ENCODE data around the gene PPP3R2. TPM values are rescaled to one million over a fixed set of nuclear protein-coding genes. Genes with fewer than 3 reads are reported as not detected.

The PPP3R2 gene
- total RNA-seq, 1 experiment from 2014 or later = not detected

DNA sequence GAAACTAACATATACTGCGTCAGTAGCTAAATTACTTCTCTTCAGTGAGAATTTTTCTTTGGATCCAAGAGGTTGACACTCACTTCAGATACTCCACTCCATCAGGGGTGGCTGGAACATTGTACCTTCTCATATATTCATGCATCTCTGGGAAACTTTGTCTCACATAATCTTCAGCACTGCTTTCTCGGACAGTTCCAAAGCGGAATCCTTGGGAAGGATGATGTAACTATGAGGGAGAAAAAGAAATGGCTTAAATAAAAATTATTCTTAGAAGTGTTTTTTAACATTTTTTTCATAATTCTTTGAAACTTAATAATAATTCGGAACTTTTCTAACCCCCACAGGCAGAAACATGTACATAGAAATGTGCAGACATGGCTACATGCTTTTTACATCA, 33.4 kb upstream of the PPP3R2 start:
- Mint-ChIP-seq H3K4me1 (no peaks in the 10 kb centered on the region), H3K4me3 (no peak overlapping the region), H3K9me3 (no peaks in the 10 kb centered on the region), H3K27ac (no peak overlapping the region), H3K36me3 (no peaks in the 10 kb centered on the region), H3K27me3 (ENCODE audit: low read depth) (no peaks in the 10 kb centered on the region; the same call in 1 of the 2 replicates)
- POLR2A ChIA-PET = no interaction called here
- ATAC-seq (no peak), DNase-seq (ENCODE audit: low spot score) (no peak)
- 0 out of 2 replicates have a peak, but pooled peaks have one; percentile 31 for TF ChIP-seq SMAD4 (CRISPR knock-in tag; IDR thresholded peaks at IDR 0.05)
- TF ChIP-seq ZNF121 (CRISPR knock-in tag; IDR thresholded peaks at IDR 0.05) = no peak
- no peak for TF ChIP-seq SMAD3 (CRISPR knock-in tag; IDR thresholded peaks at IDR 0.05; ENCODE audit: borderline replicate concordance)
- TF ChIP-seq TEAD4 (CRISPR knock-in tag; IDR thresholded peaks at IDR 0.05) = no peak
- CTCF ChIA-PET = no interaction called here

DNA sequence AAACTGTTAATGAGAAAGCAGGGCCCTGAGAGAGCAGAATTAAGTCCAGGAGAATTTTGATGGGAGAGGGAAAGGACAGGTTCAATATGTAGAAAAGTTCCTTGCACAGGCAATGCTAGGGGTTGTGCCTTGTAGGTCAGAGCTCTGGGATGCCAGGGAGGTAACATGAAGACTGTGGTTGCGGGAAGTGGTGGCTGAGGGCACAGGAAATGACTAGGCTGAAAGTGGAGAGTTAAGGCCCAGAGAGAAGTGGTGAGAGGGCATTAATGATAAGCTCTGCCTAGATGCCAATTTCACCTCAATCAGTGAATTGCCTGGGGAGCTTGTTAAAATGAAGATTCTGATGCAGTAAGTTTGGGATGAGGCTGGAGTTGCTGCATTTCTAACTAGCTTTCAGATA, 31.5 kb upstream of the PPP3R2 start:
- ATAC-seq (no peak), DNase-seq (ENCODE audit: low spot score) (no peak)
- Mint-ChIP-seq H3K4me3 (no peak overlapping the region), H3K27me3 (ENCODE audit: low read depth) (no peaks in the 10 kb centered on the region), H3K27ac (no peak overlapping the region), H3K9me3 (no peaks in the 10 kb centered on the region), H3K36me3 (no peaks in the 10 kb centered on the region), H3K4me1 (no peaks in the 10 kb centered on the region)
- TF ChIP-seq TP53 (CRISPR knock-in tag; IDR thresholded peaks at IDR 0.05) (no peak), JAZF1 (CRISPR knock-in tag; IDR thresholded peaks at IDR 0.05) (no peak), ATF2 (CRISPR knock-in tag; IDR thresholded peaks at IDR 0.05; ENCODE audit: borderline replicate concordance, low read depth) (no peak), FOXJ3 (CRISPR knock-in tag; IDR thresholded peaks at IDR 0.05; ENCODE audit: borderline replicate concordance) (no peak), TEAD4 (CRISPR knock-in tag; IDR thresholded peaks at IDR 0.05) (no peak), ELF4 (CRISPR knock-in tag; IDR thresholded peaks at IDR 0.05; ENCODE audit: low read depth) (no peak), ZNF138 (CRISPR knock-in tag; conservative IDR thresholded peaks at IDR 0.05) (no peak)
- TF ChIP-seq, protein P1, sequence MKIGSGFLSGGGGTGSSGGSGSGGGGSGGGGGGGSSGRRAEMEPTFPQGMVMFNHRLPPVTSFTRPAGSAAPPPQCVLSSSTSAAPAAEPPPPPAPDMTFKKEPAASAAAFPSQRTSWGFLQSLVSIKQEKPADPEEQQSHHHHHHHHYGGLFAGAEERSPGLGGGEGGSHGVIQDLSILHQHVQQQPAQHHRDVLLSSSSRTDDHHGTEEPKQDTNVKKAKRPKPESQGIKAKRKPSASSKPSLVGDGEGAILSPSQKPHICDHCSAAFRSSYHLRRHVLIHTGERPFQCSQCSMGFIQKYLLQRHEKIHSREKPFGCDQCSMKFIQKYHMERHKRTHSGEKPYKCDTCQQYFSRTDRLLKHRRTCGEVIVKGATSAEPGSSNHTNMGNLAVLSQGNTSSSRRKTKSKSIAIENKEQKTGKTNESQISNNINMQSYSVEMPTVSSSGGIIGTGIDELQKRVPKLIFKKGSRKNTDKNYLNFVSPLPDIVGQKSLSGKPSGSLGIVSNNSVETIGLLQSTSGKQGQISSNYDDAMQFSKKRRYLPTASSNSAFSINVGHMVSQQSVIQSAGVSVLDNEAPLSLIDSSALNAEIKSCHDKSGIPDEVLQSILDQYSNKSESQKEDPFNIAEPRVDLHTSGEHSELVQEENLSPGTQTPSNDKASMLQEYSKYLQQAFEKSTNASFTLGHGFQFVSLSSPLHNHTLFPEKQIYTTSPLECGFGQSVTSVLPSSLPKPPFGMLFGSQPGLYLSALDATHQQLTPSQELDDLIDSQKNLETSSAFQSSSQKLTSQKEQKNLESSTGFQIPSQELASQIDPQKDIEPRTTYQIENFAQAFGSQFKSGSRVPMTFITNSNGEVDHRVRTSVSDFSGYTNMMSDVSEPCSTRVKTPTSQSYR (CRISPR knock-in tag; IDR thresholded peaks at IDR 0.05) = no peak
- TF ChIP-seq, protein P2, sequence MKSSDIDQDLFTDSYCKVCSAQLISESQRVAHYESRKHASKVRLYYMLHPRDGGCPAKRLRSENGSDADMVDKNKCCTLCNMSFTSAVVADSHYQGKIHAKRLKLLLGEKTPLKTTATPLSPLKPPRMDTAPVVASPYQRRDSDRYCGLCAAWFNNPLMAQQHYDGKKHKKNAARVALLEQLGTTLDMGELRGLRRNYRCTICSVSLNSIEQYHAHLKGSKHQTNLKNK (CRISPR knock-in tag; IDR thresholded peaks at IDR 0.05) = no peak
- POLR2A ChIA-PET = interaction anchor here (0.6 kb wide), 1 partner anchor 20 kb away, joined by 3 read pairs; no protein-coding TSS in a partner anchor
- CTCF ChIA-PET = interaction anchor here (1.5 to 1.8 kb wide), 4 partner anchors 9 to 177 kb away, joined by 3 to 4 read pairs (median 4); no protein-coding TSS in a partner anchor

DNA sequence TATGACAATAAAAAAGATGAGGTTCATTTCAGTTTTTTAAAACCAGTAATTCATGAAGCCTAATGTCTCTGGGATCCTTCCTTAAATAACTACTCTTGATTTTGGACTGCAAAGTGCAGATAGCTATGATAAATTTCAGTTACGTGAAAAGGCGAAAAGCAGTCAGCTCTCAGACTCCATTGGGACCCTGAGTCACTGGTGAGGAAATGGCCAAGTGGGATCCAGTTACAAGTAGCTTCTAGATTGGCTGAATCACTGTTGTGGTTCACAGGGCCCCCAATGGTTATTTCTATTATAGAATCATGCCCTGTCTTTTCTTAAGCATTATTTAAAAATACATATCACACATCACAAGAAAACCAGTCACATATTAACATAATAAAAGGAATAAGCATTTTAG, 31.1 kb upstream of the PPP3R2 start:
- H3K4me1 Mint-ChIP-seq = no peaks in the 10 kb centered on the region
- CTCF ChIA-PET = interaction anchor here (1.5 to 1.8 kb wide), 4 partner anchors 9 to 177 kb away, joined by 3 to 4 read pairs (median 4); no protein-coding TSS in a partner anchor
- no peak for DNase-seq (ENCODE audit: low spot score)
- H3K36me3 Mint-ChIP-seq = no peaks in the 10 kb centered on the region
- no peak overlapping the region for H3K4me3 Mint-ChIP-seq
- peak; percentile 41; the same call in 1 of the 2 replicates for ATAC-seq
- H3K27me3 Mint-ChIP-seq (ENCODE audit: low read depth) = no peaks in the 10 kb centered on the region
- no peaks in the 10 kb centered on the region for H3K9me3 Mint-ChIP-seq
- no peak overlapping the region for H3K27ac Mint-ChIP-seq
- POLR2A ChIA-PET = interaction anchor here (0.6 kb wide), 1 partner anchor 19 kb away, joined by 3 read pairs; no protein-coding TSS in a partner anchor
- TF ChIP-seq USF2 (CRISPR knock-in tag; IDR thresholded peaks at IDR 0.05) (no peak), MYBL2 (CRISPR knock-in tag; IDR thresholded peaks at IDR 0.05) (no peak), ZNF532 (CRISPR knock-in tag; IDR thresholded peaks at IDR 0.05; ENCODE audit: borderline replicate concordance) (no peak), FOXJ3 (CRISPR knock-in tag; IDR thresholded peaks at IDR 0.05; ENCODE audit: borderline replicate concordance) (no peak), TEAD4 (CRISPR knock-in tag; IDR thresholded peaks at IDR 0.05) (no peak), NFATC4 (CRISPR knock-in tag; IDR thresholded peaks at IDR 0.05) (no peak), ZBTB21 (CRISPR knock-in tag; IDR thresholded peaks at IDR 0.05; ENCODE audit: borderline replicate concordance) (no peak), ZNF232 (CRISPR knock-in tag; IDR thresholded peaks at IDR 0.05) (no peak), JAZF1 (CRISPR knock-in tag; IDR thresholded peaks at IDR 0.05) (no peak), PRRX2 (CRISPR knock-in tag; IDR thresholded peaks at IDR 0.05) (no peak), ZNF423 (CRISPR knock-in tag; IDR thresholded peaks at IDR 0.05) (no peak), TCF7 (CRISPR knock-in tag; IDR thresholded peaks at IDR 0.05; ENCODE audit: low read depth) (no peak), ZNF138 (CRISPR knock-in tag; conservative IDR thresholded peaks at IDR 0.05) (no peak)
- TF ChIP-seq, protein P3, sequence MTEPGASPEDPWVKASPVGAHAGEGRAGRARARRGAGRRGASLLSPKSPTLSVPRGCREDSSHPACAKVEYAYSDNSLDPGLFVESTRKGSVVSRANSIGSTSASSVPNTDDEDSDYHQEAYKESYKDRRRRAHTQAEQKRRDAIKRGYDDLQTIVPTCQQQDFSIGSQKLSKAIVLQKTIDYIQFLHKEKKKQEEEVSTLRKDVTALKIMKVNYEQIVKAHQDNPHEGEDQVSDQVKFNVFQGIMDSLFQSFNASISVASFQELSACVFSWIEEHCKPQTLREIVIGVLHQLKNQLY (CRISPR knock-in tag; IDR thresholded peaks at IDR 0.05) = no peak
